Putamen (tissue), 1 donor: ENCODE measurements around the gene DMRTA2.
"Not testable (repeated sequence)": the region's sequence is repeated elsewhere in the genome, so short reads cannot be mapped to it uniquely, and the experiment has no call there.

Experiments
- DNase-seq: peaks from one replicate; pipeline ENCODE4 v3.0.0-alpha.2; 2016; ENCODE audit warnings: low spot score

The DMRTA2 gene

DNA sequence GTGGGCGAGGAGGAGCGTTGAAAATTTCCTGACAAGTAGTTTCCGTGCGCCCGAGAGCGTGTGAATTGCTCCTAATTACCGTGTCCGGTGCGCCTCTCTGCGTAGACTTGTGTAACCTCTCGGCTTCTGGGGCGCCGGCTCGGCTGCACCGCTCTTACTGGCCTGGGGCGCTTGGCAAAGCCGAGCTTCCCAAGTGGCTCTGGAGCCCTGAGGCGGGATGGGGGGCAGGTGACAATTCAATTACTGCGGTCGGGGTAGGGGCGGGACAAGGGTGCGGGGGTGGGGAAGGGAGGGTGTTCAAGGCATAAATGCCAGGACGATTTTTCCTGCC, 392 bp upstream of the DMRTA2 start:
- no peak for DNase-seq

DNA sequence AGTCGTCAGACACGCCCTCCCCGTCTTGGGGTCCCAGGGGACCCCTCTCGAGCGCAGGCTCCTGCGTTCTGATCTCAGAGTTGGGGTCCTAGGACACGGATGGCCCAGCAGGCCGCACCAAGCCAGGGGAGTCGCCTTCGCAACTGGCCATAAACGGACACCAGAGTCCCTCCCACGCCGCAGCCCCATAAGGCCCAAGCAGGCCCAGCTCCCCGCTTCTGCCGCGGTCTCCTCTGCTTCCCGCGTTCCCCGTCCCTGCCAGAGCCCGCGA, 633 bp downstream of the DMRTA2 start:
- DNase-seq = no peak

DNA sequence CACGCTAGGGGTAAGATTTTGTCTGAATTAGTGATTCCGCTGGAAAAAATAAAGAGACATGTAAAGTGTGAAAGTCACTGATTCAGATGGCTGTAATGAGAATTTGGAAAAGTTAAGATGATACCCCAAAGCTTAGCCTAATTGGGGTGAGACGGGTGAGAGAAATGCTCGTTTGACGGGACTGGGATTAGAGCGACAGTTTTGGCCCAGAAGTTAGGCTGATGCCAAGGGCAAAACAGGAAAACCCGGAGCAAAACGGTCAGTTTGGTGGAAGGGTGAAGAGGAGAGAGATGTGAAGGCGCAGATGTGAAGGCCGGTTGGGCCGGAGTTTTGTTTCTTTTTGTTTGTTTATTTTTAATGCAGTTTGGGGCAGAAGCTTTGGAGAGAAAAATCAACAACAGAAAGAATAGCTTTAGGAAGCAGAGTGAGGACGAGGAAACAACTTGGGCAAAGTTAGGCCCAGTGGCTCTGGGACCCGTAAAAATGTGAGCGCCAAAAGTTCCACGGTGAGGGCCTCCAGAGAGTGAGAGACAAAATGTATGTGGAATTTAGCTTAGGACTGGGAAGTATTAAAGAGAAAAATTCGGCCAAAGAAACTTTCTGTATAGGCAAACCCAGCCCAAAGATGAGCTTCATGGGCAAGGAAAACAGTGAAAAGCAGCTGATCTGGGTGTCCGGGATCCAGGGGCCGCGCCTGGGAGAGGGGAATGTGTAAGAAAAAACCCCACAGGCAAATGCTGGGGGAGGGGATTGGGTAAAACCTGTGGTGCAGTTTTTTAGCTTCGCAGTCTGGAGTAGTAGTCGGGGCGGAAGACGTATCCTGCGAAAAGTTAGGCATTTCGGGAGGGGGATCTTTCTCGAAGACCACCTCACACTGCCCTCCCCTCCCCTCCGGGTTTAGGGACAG, 1.2 kb downstream of the DMRTA2 start:
- DNase-seq = no peak

DNA sequence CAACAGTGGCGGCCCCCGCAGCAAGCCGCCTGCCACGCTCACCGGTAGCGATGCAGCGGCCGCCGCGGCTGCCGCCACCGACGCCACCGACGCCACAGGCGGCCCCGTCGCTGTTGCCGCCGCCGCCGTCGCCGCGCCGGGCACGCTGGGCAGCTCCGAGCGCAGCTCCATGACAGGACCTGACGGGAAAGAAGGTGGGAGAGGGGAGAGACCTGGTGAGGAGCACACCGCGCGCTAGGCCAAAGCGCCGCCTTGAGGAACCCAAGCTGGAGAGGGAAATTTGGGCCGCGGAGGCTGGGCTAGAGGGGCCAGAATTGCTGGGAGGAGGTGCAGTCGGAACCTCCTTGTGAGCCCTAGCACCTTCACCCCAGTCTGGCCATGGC, 1.9 kb downstream of the DMRTA2 start:
- no peak for DNase-seq

DNA sequence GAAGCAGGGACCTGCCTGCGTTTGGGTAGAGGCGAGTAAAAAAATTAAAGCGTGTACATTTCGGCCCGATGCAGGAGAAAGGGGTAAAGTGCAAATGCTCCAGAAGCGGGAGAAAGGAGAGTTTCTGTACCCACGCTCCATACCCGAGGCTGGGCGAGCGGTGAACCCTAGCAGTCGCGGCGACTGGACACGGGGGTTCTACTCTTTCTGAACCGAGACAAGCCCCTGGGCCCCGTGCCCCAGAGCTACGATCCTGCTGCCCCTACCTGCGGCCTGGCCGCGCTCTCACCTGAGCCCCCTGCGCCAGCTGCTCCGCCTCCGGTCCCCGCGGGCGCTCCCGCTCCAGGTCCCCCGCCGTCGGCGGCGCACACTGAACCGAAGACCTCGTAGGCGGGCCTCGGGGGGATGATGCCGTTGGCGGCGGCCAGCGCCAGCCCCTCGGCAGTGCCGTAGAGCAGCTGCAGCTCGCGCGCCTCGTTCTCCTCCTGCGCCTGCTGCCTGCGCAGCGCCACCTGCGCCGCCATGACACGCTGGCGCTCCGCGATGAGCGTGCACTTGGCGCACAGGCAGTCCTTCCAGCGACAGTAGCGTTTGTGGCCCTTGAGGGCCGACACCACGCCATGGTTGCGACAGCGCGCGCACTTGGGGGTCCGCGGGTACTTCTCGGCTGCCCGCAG, 2.4 kb downstream of the DMRTA2 start:
- no peak for DNase-seq

DNA sequence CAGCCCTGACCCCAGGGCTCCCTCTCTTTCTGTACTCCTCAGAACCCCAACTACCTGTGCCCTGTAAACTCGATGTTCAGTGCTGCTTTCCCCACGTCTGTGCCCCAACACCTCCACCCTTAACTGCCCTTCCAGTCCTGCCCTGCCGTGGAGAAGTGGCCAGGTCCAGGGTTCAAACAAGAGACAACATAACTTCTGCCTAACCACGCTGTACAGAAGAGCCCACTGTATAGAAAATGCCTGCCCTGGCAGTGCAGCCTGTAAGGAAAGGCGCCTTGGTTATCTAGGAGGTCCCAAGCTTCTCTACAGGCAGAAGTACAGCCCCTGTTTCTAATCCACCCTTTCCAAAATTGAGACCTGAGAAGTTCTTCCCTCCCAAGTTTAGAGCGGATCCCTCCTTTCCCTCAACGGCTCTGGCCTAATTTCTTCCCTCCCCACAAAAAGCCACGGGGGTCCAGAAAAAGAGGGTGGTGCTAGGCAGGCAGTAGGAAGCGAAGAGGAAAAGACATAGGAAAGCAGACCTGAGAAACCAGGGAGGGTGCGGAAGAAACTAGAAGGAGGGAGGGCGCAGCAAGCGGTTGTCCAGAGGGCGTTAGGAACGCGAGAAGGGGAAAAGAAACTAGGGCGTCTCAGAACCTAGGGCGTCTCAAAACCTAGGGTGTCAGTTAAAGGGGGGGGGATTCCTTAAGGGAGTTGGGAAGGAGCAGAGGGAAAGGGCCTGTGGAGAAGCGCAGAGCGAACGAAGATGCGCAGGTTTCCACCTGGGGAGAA, 3.2 kb downstream of the DMRTA2 start:
- DNase-seq = no peak

DNA sequence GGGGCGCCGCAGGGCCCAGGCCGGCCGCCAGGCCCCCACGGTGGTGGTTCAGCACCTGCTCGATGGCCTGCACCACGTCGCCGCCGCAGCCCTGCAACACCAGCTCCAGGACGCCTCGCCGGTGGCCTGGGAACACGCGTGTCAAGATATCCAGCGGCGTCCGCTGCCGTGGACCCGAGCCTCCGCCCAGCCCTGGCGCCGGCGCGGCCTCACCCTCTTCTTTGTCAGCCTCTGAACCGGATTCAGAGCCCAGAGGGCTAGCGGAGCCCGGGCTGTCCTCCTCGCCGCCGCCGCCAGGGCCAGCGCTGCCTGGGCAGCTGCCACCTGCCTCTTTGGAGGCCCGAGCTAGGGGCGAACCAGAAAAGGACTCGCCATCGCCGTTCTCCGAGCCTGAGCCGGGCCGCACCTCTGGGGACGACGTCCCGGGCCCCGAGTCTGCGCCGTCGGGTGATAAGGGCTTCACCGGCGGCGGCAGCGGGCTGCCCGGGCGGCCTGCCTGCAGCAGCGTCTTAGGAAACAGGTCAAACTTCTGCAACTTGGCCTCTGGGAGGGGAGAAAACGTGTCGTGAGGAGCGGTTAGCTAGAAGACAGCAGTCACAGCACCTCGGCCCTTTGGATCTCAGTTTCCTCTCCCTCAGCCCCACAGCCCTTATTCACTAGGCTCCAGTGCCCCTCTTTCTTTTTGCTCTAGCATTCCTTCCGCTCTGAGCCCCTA, 3.9 kb downstream of the DMRTA2 start:
- no peak for DNase-seq

DNA sequence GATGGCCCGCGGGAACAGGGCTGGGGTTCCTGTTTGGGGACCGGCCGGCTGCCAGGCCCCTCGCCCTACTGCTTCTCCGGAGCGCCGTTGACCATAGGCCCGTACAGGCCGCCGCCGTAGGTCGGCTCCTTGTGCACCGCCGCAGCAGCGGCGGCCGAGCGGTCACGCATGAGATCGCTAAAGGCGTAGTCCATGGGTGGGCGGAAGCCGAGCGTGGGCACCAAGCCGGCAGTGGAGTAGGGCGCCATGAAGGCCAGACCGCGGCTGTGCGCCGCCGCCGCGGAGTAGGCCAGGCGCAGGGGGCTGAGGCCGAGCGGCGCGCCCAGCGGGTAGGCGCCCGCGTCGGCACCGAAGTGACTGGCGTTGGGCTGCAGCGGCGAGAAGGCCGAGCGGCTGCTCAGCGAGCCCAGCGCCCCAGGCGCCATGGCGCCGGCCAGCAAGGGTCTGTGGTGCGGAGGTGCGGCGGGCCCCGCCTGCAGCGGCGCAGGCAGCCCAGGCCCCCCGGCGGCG, 4.6 kb downstream of the DMRTA2 start:
- no peak for DNase-seq

DNA sequence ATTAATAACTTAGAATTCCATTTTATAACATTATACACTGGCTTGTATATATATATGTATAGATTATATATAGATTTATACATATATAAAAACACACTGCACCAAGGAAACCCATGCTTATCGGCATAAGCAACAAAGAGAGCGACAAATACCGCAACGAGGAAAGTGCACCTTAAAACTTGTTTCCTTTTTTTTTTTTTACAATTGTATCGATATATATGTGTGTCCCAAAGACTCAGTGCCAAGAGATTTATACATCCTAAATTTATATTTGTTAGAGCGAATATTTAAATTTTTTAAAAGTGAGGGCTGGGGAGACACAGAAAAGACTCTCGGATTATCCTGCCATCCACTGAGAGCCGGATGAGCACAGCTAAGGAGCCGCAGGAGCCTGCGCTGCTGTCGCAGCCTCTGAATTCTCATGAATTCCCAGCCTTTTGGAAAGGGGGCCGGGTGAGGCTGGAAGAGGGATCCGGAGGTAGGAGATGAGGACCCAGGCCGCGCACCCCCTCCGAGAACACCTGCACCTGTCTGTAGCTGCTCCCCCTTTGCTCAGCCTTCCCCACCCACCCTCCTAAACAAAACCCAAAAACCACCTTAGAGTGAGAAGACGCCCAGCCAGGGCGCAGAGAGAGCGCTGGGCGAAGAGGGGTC, 5.2 kb downstream of the DMRTA2 start:
- no peak for DNase-seq

DNA sequence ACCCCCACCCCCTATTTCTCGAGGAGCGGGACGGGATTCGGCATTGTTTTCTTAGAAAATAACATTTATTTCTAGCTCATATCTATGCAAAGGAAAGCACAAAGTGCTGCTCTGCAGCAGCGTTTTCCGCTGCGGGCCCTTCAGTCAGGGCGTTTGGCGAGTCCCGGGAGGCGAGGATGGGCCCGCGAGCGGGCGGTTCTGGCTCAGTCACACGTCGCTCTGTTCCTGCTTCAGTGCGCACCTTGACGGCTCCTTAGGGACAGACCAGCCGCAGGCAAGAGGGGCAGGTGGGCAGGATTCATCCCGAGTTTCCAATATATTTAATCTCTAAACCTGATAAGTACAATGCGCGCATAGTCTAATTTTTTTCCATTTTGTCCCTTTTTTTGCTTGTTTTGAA, 5.7 kb downstream of the DMRTA2 start:
- DNase-seq = no peak

DNA sequence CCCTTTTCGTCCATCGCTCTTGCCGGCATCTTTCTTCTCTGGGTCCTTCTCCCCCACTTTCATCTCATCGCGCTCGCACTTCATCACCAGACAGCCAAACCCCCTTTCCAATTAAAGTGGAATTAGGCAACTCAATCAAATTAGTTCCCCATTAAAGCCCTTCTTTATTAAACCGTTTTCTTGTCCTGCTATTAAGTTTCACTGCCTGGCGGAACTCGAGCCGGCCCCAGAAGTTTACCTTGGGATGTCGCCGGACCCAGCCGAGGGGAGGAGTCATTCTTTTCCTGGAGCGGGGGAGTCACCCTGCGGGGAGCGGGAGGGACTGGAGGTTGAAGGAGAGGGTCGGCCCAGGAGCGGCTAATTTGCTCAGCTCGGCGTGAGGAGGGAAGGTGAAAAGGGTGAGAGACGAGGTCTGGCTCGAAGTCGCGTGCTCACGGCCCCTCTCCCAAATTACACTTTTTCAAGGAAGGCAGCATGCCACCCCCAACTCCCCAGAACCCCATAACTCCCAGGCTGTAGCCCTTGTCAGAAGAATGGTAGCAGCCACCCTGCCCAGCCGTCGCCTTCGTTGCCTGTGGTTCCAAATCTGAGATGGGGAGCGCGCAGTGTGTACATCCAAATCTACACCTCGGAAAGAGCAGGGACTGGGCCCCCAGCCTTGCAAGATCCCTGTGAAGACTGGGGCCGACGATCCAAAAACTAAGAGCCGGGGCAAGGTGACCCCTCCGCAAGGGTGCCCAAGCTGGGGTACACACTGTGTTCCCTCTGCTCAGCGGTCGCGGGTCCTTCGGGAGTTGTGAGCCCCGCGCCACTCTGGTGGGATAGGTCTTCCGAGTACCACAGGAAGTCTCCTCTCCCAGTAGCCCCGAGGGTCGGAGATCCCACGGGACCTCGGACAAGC, 6.4 kb downstream of the DMRTA2 start:
- DNase-seq = no peak

DNA sequence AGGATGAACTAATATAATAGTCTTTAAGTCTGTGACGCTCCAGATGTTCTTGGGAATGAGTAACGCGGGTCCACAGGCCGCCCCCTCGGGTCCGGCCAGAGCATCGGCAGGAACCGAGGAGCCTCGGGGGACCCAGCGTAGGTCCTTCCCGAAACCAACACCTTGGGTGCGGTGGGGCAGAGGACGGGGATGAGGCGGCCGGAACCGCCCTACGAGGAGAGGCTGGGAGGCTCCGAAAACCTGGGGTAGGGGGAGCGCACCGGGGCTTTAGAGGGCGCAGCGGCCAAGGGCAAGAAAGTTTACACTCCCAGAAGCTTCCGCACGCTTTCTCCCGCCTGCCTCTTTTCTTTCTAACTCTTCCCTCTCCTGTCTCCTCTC, 7.1 kb downstream of the DMRTA2 start:
- DNase-seq = no peak

DNA sequence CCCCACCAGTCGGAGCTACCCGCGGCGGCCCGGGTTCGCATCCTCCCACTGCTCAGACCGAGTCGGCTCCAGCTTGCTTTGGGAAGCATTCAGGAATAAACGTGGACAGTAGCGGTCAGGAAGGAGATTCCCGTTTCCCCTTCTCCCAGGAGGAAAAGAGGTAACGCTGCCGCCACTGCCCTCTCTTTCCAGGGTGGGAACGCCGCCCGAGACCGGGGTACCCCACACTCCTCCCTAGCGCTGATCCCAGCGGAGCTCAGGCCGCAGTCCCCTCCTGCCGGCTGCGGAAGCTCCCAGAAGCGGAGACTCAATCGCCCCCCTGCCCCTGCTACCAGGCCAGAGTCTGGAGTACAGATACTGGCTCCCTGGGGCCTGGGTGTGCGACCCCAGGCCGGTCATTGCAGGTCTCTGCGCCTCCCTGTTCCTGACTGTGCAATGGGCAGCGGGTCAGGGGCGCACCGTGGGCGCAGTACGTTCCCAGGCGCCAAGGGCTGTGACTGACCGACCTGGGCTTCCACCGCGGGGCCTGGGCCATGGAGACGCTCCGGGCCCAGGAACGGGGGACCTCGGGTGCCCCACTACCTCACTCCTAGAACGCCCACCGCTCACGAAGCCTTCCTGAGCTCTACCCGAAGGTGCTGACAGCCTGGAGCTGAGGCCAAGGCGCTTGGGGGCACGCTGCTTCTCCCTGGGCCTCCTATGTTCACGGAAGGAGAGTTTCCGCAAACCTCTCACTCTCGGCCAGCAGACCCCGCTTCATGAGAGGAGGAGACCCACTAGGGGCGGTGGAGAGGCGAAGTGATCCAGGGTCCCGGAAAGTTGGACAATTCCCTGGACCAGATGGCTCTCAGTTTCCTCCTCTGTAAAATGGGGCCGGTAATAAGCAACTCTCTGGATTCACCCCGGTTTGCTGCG, 7.8 kb downstream of the DMRTA2 start:
- no peak for DNase-seq

DNA sequence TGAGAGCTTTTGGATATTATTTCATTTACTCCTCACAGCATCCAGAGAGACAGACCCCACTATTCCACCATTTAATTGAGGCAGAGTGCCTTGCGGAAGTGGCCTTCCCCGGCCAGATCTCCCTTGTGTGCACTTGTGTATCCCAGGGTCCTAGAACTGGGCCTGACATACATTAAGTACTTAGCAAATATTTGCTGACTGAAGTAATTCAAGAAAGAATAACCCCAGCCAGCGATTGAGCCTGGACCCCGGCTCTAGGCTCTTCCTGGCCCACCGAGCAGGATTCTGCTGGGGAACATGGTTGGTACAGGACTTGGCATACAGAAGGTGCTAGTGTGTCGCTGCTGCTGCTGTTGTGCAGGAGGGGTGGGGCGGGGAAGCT, 8.4 kb downstream of the DMRTA2 start:
- DNase-seq = no peak

DNA sequence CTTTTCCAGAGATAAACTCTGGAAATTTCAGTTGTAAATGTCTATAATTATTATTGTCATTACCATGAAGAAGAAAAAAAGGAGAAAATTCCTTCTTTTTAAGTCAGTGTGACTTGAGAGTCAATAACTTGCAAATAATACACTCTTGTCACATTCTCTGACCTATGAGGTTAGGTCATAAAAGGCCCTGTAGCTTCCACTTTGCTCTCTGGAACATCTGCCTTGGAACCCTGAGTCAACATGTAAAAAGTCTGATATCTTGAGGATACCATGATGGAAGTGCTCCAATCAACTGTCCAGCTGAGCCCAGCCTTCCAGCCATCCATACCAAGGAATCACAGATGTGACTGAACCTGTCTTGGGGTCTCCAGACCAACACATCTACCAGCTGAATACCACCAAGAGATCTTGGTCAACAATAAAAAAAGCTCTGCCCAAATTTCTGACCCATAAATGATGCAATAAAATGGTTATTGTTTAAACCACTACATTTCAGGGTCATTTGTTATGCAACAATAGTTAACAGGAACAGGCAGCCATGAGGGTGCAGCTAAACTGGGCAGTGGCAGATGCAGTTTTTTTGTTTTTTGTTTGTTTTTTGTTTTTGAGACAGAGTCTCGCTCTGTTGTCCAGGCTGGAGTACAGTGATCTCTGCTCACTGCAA, 10.3 kb downstream of the DMRTA2 start:
- DNase-seq = no peak

DNA sequence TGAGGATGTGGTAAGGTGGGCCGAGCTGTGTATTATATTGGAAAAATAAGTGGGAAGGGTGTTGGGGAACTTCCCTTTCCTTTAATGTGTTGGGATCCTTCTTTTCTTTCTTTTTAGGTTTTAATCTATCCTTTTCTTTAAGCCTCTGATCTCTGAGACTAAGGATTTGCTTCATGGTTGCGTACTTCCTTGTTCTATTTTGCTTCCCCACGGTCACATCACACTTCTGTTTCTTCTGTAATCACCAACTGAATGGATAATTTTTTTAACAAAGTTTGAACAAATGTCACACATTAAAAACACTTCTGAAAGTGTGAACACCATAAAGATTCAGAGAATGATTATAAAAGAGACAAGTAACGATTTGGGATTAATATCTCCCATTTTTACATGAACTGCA, 17.4 kb downstream of the DMRTA2 start:
- DNase-seq = no peak

DNA sequence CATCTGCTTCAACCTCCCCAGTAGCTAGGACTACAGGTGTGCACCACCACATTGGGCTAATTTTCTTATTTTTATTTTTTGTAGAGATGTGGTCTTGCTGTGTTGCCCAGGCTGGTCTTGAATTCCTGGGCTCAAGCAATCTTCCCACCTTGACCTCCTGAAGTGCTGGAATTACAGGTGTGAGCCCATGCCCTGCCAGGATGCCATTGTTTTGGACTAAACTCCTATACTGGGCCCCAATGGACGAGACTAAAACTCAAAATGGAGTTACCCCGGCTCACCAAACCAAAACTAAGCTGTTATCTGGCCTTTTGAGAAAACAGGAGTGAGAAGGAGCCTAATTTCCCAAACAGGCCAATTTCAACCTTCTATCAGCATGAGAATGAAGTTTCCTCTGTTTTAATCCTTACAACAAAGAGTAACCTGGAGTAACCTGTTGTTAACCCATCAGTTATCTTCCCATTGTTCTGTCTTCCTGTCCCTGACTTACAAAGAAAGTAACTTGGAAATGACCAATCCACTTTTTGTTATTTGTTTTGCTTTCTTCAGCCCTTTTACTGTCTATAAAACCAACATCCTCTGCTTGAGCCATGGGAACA, 29.6 kb downstream of the DMRTA2 start:
- DNase-seq = no peak

DNA sequence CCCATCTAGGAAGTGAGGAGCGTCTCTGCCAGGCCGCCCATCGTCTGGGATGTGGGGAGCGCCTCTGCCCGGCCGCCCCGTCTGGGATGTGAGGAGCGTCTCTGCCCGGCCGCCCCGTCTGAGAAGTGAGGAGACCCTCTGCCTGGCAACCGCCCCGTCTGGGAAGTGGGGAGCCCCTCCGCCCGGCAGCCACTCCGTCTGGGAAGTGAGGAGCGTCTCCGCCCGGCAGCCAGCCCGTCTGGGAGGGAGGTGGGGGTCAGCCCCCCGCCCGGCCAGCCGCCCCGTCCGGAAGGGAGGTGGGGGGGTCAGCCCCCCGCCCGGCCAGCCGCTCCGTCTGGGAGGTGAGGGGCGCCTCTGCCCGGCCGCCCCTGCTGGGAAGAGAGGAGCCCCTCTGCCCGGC, 41.7 kb downstream of the DMRTA2 start:
- not testable (repeated sequence) for DNase-seq

DNA sequence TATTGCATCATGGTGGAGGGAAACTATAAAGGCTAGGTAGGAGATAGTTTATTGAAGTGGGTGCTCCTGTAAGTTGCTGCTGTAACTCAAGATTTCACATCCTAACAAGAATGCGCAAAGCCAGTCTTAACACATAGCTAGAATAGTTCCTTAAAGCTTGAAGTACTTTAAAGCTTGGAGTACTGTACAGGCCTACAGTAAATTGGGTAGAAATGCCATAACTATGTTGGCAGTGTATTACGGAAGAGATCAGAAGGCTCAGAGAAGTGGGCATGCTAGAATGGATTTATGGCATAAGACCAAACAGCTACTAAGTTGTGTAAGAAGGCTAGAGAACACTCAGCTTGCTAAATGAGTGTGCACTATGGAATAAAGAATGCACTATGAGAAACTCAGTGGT, 44.5 kb downstream of the DMRTA2 start:
- DNase-seq = no peak
